ENCODE measurements around the gene PHACTR1.

GRCh38 chr6:12802440-12802839 is 85.9 kb downstream of the PHACTR1 start:
- no peak for TF ChIP-seq EZH2 (IDR thresholded peaks at IDR 0.05; ENCODE audit: borderline replicate concordance, low read length)
- TF ChIP-seq, protein P1, sequence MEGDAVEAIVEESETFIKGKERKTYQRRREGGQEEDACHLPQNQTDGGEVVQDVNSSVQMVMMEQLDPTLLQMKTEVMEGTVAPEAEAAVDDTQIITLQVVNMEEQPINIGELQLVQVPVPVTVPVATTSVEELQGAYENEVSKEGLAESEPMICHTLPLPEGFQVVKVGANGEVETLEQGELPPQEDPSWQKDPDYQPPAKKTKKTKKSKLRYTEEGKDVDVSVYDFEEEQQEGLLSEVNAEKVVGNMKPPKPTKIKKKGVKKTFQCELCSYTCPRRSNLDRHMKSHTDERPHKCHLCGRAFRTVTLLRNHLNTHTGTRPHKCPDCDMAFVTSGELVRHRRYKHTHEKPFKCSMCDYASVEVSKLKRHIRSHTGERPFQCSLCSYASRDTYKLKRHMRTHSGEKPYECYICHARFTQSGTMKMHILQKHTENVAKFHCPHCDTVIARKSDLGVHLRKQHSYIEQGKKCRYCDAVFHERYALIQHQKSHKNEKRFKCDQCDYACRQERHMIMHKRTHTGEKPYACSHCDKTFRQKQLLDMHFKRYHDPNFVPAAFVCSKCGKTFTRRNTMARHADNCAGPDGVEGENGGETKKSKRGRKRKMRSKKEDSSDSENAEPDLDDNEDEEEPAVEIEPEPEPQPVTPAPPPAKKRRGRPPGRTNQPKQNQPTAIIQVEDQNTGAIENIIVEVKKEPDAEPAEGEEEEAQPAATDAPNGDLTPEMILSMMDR (conservative IDR thresholded peaks at IDR 0.05 in 1 of 2, IDR thresholded peaks at IDR 0.05 in 1 of 2; ENCODE audit: extremely low read depth in 1 of 2, insufficient read depth in 1 of 2, low read depth in 1 of 2, low read length in 2 of 2), result no peak
